ENCODE data around the gene POU2AF1.

The POU2AF1 gene

DNA sequence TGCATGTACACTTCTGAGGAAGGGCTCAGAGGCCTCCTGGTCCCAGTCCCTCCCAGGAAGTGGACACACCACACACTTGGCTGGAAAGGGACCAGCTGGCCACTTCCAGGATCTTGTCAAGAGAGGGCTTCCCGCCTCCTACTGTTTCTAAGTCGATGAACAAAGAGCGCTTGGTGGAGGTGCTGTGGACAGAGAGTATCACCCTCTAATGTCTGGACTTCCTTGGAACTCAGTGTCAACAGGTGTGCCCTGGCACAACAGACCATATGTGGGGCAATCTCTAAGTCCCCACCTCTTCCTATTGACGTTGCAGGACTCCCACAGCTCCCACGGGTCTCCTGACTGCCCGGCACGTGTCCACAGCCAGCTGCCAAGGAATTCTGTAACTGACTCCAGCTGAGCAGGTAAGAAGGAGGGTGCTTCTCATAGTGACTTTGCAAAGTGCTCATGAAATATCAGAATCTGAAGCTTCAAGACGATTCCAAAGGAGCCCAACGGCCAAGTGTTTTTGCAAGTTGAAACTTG is 16.1 kb downstream of the POU2AF1 start:
- in situ Hi-C loops (cut with HindIII; ENCODE audit: low sequenced_read_pairs): no loop called here

DNA sequence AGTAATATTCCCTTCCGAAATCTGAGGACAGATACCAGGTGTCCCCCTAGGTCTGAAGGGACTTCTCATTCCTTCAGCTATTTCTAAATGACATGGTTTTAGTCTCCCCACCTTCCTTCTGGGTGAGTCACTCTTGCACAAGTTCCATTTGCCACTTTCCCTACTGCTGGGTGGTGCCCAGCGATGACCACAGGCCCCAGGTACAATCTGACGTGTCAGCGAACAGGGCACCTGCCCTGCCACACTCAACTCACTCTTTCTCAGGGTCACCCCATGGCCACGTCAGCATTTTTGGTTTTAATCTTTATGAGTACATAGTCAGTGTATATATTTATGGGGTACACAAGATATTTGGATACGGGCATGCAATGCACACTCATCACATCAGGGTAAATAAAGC is 17.2 kb downstream of the POU2AF1 start:
- in situ Hi-C loops (cut with HindIII; ENCODE audit: low sequenced_read_pairs): no loop called here

DNA sequence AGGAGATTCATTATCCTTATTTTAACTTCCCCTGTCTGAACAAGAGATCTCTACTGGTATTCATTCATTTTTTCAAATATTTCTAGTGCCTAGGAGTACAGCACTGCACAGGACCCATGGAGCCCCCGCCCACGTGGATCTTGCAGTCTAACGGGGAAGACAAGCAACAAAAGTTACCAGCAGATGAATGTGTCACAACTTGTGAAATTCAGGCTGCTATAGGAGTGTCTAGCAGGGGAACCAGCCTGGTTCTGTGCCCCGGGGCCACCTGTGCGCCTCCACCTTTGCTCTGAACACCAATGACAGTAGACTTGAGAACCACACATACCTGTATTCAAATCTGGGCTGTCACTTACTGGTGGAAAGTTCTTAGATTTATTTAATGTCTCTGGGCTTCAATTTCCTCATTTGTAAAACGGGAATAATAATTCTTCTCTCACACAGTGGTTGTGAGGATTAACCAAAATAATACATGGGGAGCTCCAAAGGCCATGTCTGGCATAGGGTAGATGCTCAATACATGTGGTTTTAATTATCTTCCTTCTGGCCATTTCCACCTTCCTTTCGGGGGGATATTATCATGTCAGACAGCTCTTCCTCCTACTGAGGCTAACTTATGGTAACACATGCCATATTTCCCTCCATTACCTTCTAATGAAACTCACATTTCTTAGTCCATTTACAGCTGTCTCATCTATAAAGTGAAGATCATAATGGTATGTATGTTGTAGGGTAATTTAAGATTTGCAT is 17.8 kb downstream of the POU2AF1 start:
- in situ Hi-C loops (cut with HindIII; ENCODE audit: low sequenced_read_pairs): no loop called here

DNA sequence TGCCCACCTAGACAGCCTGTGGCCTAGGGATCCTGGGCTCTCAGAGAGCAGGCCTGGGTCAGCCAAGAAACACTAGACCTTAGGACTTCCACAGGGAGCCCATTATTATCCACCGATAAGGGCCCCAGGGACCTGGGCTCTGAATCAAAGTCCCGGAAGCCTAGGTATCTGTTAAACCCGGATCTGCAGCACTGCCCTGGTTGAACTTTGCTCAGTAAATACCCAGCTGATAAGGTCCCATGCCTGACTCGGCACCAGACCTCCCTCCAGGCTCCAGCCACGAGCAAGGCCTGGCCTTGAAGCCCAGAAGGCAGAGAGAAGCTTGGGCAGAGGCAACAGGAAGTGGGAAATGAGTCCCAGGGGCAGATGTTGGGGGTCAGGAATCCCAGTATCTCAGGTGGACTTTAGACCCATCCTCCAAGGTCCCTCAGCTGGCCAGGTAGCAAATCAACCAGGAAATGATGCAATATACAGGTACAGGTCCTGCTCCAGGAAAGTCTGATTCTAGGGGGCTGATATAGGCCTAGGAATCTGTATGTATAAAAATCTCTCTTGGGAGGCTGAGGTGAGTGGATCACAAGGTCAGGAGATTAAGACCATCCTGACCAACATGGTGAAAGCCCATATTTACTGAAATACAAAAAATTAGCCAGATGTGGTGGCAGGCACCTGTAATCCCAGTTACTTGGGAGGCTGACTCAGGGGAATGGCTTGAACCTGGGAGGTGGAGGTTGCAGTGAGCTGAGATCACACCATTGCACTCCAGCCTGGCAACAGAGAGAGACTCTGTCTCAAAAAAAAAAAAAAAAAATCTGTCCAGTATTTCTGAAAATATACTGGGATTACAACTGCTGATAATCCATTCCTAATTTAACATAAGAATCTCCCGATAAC is 18.7 kb downstream of the POU2AF1 start:
- in situ Hi-C loops (cut with HindIII; ENCODE audit: low sequenced_read_pairs): no loop called here

DNA sequence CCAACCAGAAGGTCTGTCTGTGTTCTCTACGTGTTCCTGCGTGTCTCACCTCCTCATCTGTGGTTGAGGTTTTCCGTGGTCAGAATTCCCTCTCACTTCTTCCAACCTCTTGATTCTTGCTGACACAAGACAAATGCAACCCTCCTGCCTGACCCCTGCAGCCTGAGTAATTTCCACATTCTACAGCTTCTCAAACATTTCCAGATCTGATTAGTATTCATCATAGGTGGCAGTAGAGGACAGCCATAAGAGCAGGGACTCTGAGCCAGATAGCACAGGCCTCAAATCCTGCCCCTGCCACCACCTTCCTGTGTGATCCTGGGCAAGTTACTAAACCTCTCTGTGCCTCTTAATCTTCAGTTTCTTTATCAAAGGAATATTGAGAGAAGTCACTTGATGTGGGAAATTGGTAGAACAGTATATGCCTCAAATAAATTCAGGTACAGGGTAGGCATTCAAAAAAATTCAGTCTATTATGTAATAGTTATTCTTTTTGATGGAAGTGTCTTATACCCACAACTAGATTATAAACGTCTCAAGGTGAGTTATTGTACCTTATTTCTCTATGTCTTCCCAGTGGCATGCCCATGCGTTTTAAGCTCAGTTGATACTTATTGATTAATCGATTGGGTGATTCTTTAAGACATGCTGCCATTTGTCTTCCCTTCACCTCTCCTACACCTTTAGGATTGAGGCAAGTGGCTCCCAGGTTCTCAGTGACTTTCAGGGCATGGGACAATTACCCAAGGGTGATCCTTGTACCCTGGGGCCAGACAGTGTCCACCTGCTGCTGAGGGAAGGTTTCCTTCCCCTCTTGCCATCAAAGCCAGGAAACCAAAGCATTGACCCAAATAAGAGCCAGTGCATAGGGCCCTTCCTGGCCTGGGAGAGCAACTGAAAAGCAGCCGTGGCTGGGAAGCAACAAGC is 19.6 kb downstream of the POU2AF1 start:
- in situ Hi-C loops (cut with HindIII; ENCODE audit: low sequenced_read_pairs): no loop called here

DNA sequence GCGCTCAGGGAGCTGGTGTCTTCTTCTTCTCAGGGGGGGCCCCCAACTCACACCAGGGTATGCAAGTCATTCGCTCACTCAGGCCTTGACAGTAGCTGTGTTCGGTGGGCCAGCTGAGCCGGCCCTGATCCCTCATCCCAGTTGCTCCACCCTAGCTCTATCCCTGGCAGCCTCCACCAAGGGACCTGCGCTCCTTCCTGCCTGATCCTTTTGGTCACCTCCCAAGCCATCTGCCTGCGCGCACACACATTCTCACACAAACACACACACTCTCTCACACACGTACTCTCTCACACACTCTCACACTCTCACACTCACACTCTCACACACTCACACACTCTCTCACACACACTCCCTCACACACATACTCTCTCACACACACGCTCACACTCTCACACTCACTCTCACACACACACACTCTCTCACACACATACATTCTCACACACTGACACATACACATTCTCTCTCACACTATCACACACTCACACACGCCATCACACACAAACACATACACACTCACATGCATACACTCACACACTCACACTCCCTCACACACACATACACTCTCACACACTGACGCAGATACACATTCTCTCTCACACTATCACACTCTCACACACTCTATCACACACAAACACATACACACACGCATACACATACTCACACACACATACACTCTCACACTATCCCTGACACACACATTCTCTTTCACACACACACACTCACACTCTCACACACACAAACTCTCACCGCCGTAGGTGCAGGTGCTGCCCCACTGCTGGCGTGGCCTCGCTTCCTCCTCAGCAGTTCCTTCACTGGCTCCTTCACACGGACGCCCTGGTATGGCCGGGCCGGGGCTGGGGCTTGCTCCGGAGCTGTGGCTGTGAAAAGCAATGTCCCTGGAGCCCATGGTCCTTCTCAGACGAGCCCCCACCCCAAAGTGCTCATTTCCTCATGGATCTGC is 20.8 kb downstream of the POU2AF1 start:
- in situ Hi-C loops (cut with HindIII; ENCODE audit: low sequenced_read_pairs): no loop called here

DNA sequence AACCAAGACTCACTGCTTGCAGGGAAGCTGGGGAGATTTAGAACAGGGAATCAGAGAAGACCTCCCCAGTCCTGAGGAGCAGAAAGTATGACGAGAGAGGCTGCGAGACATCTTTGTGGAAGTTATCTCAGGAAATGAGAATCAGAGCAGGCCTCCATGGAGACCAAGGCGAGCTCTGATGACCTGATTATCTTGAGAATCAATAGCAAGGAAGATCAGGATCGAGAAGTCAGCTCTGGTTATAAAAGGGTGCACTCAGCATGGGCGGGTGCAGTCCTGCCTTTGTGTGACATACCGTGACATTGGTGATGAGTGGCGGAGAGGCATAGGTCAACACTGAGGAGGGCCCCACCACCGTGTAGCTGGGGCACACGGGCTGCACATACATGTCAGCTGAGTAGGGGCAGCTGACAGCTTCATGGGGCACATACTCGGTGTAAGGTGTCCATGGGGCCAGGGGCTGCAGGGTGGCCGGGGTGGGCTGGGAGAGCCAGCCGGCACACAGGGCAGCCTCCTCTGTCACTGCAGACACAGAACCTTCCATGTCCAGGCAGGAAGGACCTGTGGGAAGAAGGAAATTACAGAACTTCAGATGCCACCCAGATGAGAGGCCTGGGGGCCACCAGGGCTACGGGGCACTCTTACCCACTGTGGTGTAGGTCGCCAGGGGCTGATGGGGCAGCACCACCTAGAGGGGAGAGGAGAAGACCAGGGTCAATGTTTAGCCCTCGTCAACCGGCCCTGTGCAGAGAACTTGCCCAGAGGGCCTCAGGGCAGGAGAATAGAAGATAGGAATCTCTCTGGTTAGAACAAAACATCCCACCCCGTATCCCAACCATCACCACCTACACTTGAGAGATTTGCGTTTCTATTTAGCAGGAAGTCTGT is 21.7 kb downstream of the POU2AF1 start:
- in situ Hi-C loops (cut with HindIII; ENCODE audit: low sequenced_read_pairs): no loop called here

DNA sequence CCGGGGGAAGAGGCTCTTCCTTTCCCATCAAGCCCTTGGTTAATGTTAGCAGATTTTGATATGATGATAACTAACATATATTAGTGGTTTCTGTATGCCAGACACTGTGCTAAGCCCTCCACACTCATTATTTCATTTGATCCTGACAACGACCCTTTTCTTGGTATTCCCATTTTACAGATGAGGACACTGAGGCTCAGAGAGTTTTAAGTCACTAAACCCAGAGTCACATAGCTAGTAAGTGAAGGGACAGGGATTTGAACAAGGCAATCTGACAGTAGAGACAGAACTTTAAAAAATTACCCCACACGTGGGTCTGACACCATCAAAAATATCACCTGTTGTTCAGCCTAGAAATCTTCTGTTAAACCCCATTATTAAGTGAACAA is 22.4 kb downstream of the POU2AF1 start:
- in situ Hi-C loops (cut with HindIII; ENCODE audit: low sequenced_read_pairs): no loop called here

DNA sequence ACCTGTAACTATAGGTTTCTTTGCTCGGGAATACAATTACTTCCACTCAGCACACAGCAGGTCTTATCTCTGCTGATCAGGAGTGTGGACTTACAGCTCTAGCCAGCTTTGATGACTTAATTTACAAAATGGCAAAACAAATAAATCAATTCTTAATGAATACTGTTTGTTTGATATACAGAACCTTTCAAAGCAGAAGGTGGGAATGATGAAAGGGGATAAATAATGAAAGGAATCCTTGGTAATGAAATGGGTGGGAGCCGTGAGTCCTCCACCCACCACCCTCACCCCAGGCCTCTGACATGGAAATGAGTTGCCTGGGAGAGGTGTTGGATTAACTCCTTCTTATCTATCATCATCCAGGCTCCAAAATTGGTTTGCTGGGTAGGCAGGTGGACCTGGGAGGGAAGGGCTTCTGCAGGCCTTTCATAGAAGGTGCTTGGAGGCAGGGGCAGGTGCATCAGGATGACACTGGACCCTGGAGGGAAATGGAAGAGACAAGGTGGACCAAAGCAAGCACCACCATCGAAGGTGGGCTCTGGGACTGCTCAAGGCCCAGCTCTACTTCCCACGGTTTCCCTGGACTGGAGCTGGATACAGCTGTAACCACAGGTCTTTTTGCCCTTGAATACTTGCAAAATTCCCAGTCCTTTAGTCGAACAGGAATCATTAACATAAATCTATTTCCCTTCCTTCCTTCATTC is 23.0 kb downstream of the POU2AF1 start:
- in situ Hi-C loops (cut with HindIII; ENCODE audit: low sequenced_read_pairs): no loop called here

DNA sequence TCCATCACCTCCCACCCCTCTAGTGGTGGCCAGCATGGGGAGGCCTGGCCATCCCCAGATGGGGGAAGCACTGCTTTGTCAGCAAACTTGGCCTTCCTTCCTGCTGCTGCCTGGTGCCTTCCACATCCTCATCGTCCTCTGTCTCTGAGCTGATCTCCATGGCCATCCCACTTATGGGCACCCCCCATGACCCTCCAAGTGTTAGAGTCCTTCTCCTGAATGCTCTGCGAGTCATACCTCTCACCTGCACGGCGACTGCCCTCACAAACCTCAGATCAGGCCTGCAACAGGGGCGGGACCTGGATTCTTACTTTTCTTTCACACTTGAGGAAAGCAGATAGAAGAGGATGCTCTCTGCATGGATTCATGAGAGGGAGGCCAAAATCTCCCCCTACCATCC is 24.0 kb downstream of the POU2AF1 start:
- in situ Hi-C loops (cut with HindIII; ENCODE audit: low sequenced_read_pairs): no loop called here

DNA sequence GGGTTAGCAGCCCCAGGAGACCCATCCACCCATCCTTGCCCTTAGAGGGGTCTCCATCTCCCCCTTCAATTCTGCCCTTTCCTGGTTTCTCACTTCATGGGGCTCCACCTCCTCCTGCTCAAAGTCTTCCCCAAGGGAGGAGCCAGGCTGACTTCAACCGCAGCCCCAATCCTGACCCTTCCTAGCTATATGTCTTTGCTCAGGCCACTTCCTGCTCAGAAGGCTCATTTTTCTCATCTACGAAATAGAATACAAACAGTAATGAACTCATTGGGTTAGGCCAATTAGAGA is 24.5 kb downstream of the POU2AF1 start:
- in situ Hi-C loops (cut with HindIII; ENCODE audit: low sequenced_read_pairs): no loop called here

DNA sequence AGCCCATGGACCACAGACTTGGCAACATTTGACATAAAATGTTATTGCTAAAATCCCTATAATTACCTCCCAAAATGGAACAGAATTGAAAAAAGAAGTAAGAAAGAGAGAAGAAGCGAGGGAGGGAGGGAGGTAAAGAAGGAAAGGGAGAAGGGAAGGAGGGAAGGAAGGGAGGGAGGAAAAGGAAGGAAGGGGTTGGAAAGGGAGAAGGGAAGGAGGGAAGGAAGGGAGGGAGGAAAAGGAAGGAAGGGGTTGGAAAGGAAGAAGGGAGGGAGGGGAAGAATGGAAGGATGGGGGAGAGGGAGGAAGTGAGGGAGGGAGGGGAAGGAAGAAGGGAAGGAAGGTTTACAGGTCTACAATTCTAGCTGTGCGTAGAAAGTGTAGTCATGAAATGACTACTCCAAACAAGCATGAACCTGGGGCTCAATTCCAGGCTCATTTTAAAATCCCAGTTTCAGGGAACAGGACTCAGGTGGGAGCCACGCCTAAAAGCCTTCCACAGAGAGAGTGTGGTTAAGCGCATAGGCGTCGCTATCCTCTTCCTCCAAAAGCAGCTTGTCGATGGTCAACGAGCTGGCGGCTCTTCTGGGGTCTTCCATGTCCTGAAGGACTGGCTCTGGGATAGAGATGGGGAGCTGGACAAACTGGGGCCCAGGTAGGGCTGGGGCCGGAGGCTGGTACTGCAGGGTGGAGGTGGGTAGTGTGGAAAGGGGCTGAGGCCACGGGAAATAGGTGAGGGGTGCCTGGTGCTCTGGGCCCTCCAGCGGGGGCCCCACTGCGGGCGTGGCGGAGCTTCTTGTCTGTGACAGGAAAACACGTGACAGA is 25.1 kb downstream of the POU2AF1 start:
- in situ Hi-C loops (cut with HindIII; ENCODE audit: low sequenced_read_pairs): no loop called here

DNA sequence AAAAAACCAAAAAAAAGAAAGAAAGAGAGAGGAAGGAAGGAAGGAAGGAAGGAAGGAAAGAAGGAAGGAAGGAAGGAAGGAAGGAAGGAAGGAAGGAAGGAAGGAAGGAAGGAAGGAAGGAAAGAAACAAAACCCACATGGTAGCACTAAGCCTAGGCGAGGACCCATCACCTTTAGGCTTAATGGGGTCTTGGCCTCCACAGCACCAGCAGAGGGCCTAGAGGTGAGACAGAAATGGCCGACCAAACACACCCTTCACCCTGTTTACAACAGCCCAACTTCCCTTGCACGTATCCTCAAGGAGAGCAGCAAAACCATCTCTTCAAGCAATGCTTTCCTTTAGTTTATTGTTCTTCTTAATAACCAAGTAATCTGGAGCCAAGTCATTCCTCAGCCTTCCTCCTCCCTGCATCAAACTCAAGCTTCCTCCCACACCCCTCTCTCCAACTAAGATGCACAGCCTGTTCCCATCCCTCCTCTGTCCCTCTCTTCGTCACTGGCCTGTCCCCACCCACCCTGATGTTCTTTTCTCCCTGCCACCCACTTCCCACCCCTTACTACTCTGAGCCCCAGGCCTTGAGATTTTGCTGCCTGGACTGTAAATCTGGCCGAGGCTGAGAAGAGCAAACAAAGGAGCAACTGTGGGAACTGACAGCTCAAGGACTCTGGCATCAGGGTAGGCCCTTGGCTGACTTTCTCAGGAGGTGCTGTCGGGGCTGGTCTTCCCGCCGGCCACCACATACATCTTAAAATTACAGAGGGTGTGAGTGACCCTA is 26.0 kb downstream of the POU2AF1 start:
- in situ Hi-C loops (cut with HindIII; ENCODE audit: low sequenced_read_pairs): no loop called here

DNA sequence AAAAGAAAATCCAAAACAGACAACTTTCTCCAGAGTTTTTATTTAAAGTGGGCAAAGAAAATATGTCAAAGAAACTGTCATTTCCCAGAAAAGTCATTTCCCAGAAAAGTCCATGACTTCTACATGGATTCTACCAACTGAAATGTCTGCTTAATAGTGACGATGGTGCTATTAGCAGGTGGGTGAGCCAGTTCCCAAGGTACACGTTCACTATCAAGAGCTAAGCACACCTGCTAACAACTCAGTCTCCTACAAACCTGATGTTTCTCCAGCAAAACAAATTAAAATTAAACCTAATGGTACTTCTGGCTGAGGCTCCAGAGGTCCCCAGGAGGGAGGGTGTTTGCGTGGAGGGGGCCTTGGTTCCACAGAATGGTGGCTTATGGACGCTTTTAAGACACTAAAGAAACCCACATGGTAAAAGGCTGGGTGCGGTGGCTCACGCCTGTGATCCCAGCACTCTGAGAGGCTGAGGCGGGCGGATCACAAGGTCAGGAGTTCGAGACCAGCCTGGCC is 26.8 kb downstream of the POU2AF1 start:
- in situ Hi-C loops (cut with HindIII; ENCODE audit: low sequenced_read_pairs): no loop called here

DNA sequence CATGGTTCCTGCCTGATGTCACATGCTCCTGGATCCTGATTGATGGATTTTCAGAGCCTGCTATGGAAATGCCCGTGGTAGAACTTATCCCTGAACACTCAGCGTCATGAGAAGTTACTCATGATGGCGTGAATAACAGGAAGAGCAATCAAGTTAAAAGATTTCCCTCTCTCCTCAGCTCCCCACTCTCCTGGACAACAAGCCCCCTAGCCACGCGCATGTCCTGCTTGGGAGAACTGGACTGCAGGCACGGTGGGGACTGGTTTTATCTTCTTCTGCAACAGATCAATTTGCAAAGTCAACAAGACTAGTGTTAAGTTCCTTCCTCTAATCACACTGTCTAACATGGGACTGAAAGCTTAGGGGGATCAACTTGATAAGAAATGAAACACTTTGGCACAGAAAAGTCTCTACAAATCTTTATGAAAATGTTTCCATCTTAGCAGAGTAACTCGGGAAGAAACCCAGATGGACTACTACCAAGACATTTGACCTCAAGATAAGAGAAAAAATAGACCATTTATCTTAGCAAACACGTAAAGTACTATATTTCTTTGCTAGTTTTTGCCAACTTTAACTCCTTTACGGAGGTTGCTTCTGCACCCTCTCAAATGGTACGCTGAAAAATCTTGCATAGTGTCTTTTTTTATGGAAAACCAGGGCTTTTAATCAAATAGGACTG is 27.6 kb downstream of the POU2AF1 start:
- in situ Hi-C loops (cut with HindIII; ENCODE audit: low sequenced_read_pairs): no loop called here

DNA sequence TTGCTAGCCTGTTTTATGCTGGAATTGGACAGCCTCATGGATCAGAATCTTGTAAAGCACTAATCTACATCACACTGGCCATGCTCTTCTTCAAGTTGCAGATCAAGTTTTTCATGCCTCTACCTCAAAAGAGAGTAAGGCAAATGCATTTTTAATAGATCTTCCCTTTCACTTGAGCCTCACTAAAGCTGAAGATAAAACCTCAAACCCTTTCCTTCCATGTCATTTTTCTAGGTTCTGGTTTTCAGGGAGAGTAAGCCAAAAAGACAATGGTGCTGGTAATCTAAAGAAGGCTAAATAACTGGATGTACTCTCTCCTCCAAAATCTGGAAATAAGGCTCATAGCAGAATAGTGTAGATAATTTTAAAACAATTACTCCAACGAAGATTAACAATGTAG is 28.3 kb downstream of the POU2AF1 start:
- in situ Hi-C loops (cut with HindIII; ENCODE audit: low sequenced_read_pairs): no loop called here

All from DLD1 (cell line).